NCI-H526 (cell line): Measurements from ENCODE around the gene PPP1R1B.

ENCODE experiments used
- DNase-seq, 2 experiments: peaks; one replicate each; lab custom pipeline; 2025; lab: John Stamatoyannopoulos, UW

The PPP1R1B gene

DNA sequence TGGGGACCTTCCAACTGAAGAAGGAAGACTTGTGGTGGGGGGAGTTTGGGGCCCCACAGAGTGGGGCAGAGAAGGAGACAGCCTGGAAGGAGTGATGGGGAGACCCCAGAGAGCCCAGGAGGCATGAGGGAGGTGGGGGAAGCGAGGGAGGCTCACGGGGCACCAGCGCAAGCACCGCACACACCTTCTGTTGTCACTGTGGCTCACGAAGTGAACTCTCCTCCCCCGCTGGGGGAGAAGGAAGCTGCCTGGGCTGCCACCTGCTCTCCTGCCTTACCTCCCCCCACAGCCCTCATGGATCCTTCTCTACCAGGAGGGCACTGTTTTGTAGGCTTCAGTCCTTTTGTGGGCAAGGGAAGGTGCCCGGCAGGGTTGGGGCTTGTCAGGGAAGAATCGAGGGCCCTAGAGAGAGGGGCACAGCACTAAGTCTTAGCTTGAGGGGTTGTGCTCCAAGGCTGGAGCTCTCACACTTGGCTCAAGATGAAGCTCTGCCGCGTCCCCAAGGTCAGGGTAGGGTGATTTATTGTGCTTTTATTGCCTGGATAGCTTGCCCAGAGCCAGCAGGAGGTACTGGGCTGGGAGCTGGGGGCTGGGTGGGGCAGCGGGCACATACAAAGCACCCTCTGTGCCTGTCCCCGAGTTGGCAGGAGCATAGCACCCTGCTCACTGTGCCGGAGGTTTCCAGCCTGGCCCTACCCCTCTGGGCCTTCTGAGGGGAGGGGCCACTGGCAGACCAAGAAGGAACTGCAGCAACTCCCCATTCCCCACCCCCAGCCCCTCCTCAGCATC, 5.6 kb downstream of the PPP1R1B start:
- DNase-seq: peak in 1 of 2 experiments; percentile 24

- DNase-seq: no peak
Measured at GRCh38 chr17:39633570-39634183, 6.9 kb downstream of the PPP1R1B start.

- peak; percentile 19 to 51 for DNase-seq
Measured at GRCh38 chr17:39634384-39634871, 7.7 kb downstream of the PPP1R1B start.

- no peak for DNase-seq
Measured at GRCh38 chr17:39635614-39636176, 8.9 kb downstream of the PPP1R1B start.

DNA sequence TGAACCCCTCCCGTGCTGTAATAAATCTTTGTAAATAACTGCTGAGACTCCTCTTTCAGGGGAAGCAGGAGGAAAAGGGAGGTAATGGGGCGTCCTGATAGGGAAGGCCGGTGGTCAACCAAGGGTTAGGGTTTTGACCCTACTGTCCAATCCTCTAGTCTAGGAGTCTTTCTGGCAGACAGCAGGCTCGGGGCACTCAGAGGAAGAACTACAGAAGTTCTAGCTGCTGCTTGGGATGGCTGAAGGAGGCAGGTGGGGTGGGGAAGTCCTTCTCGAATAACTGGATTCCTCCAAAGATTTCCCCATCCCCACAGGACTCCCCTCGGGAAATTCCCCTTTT, 9.8 kb downstream of the PPP1R1B start:
- DNase-seq: no peak

- peak; percentile 44 to 93 for DNase-seq
Measured at GRCh38 chr17:39636927-39637736, 10.4 kb downstream of the PPP1R1B start, which contains the start of gene STARD3. Gene STARD3 (plus strand): TSS chr17:39637144. CDS start chr17:39653532, 16,388 bp downstream.

DNA sequence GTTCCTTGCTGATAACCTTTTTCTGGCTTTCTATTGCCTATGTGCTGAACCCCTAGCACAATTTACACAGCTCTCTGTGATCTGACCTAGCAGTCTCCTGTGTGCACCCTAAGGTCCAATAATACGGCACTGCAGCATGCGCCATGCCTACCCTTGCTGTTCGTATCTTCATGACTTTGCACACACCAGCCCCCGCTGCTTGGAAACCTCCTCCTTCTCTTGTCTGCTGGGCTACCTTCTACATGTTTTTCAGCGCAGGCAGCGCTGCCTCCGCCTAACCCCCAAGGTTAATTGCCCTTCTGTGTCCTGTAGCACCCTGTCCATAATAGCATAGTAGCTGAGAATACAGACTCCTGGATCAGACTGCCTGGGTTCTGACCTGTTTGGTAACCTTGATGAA, 11.6 kb downstream of the PPP1R1B start:
- DNase-seq: no peak

GRCh38 chr17:39639043-39639442, 12.3 kb downstream of the PPP1R1B start:
- no peak for DNase-seq

- DNase-seq: no peak
Measured at GRCh38 chr17:39639566-39640458, 13.1 kb downstream of the PPP1R1B start.

DNA sequence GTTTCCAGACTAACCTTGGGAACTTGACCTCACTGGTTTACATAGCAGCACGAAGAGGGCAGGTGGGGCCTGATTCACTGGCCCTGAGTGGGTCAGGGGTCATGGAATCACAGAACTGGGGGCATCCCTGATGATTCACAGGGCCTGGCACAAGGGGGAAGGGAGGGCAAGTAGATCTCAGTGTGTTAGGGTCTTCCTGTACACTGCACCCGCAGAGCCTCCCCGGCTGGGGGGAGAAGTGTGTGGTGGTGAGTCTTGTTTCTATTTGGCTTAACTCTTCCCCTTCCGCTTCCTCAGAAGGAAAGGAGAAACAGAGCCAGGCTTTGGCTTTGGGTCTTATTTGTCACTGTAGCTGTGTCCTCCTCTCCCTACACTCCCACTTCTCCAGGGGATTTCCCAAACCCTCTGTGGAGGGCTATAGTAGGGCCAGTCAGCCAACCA, 13.9 kb downstream of the PPP1R1B start:
- no peak for DNase-seq

GRCh38 chr17:39641097-39641496, 14.3 kb downstream of the PPP1R1B start:
- DNase-seq: no peak

DNA sequence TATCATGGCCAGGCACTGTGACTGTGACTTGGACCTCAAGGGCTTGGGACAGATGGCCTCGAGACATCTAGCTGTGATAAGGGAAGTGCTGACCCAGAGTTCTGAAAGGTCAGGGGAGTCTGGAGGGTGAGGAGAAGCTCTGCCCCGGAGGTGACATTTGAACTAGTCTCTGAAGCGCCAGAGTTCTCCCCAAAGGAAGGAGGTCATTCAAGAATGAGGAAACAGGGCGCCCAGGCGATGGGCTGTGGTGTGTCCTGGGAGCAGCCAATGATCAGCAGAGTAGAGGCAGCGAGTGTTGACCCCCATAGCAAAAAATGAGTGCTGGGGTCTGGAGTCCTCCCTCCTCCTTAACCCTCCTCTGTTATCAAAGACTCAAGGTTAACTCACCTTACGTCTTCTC, 15.1 kb downstream of the PPP1R1B start:
- DNase-seq: no peak

DNA sequence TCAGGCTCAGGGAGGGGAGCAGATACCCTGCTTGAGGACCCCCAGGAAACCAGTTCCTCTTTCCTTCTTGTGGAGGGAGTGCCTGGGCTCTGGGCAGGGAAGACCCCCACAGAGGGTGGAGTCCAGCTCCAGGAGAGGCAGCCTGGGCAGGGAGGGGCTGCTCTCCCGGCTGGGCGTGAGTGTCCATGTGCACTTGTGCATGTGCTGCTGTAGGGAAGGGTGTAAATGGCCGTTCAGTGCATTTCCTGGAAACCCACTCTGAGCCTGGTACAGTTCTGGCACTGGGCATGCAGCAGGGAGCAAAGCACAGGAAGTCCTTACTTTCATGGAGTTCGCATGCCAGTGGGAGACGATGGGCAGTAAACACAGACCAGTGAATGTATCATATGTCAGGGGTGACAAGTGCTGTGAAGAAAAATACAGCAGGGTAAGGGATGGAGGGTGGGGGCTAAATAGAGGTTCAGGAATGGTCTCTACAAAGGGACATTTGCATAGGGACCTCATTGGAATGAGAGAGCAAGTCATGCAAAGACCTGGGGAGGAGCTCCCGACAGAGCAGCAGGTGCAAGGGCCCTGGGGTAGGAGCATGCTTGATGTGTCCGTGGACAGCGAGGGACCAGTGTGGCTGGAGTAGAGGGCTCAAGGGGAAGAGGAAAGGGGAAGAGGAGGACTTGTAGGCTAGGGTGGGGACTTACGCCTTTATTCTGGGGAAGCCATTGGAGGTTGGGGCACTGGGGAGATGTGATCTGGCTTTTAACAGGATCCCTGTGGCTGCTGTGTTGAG, 15.7 kb downstream of the PPP1R1B start:
- no peak for DNase-seq

DNA sequence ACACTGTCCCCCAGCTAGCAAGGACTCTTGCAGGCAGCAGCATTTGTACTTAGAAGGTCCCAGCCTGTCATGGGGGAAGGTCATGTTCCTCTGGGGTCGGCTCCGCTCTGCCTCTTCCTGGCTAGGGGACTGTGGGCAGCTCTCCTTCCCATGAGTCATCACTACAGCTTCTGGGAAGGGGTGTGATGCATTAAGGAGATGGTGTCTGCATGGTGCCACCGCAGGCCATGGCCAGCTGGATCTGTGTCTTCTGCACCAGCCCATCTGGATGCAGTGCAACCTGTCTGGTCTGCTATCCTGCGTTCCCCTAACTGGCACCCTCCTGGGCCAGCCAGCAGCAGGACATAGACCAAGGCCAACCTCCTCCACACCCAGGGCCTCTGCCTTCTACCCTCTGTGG, 16.5 kb downstream of the PPP1R1B start:
- DNase-seq: no peak

- no peak for DNase-seq
Measured at GRCh38 chr17:39647256-39647655, 20.5 kb downstream of the PPP1R1B start.

GRCh38 chr17:39648616-39649366, 22.0 kb downstream of the PPP1R1B start:
- DNase-seq: no peak

DNA sequence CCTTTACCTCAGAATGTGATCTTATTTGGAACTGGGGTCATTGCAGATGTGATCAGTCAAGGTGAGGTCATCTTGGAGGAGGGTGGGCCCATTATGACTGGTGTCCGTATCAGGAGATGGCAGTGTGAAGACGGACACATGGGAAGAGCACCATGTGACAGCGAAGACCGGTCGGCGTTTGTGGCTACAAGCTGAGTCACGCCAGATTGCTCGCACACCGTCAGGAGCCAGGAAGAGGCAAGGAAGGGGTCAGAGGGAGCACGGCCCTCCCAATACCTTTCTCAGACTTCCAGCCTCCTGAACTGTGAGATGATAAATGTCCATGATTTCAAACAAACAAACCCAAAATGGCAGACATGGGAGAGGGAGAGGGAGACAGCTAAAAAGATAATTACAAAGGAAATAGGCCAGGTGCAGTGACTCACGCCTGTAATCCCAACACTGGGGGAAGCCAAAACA, 23.4 kb downstream of the PPP1R1B start:
- no peak for DNase-seq

GRCh38 chr17:39651923-39652586, 25.3 kb downstream of the PPP1R1B start:
- no peak for DNase-seq
